Amniotic epithelial cell (primary cell): ENCODE measurements around the gene MMEL1.

Experiments
- DNase-seq: peaks from one replicate; pipeline ENCODE4 v3.0.0-alpha.2; 2010; ENCODE audit warnings: low read depth

The MMEL1 gene

DNA sequence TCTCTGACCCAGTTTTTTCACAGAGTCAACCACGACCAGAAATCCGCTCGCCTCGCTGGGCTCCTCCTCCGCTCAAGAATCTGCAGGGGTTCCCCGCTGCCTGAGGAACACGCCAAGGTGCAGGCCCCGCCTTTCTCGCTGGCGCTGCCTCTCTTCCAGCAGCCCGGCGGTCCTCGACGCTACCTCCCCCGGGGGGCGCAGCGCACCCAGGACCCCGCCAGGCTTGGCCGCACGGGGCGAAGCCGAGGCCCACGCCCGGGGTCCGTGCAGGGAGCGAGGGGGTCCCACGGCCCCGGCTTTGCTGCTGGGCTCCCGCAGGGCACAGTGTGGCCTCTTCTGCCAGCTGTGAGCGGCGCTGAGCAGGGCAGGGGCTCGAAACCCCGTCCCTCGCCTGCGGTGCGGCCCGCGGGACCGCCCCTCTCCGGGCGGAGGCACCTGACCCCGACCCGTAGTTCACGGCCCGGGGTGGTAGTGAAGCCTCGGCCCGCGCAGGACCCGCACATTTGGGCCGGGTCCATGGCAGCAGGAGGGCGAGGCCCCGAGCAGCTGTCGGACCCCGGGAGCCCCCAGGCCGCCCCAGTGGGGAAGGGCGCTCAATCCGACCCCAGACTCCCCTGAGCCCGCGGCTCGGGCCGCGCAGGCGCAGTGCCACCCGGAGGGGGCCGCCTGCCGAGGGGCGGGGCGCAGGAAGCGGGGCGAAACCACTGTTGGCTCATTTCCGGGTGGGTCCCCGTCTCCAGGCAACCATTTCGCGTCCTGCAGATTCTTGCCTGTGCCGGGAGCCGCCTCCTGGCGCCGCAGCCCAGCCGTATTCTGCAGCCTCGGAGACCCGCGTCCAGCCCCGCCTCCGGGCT lies 10.0 kb upstream of the MMEL1 start:
- peak; percentile 81 for DNase-seq

DNA sequence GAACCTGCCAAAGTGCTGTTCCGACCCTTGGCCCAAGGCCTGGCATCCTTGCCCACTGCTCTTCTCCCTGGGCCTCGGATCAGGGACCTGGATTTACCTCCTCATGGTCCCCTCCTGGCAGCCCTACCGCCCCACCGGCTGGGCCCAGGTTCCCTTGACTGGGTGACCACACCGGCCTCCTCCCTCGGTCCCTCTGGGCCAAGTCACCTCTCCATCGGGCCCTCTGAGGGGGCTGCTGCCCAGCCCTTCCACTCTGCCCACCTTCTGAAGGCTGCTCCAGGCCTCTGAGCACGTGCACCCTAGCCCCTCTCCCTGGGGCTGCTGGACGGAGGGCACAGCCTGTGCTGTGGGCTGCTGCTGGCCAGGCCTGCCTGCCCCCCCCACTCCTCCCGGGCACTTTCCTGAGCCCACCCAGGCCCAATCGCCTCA lies 9.3 kb upstream of the MMEL1 start:
- DNase-seq = no peak

DNA sequence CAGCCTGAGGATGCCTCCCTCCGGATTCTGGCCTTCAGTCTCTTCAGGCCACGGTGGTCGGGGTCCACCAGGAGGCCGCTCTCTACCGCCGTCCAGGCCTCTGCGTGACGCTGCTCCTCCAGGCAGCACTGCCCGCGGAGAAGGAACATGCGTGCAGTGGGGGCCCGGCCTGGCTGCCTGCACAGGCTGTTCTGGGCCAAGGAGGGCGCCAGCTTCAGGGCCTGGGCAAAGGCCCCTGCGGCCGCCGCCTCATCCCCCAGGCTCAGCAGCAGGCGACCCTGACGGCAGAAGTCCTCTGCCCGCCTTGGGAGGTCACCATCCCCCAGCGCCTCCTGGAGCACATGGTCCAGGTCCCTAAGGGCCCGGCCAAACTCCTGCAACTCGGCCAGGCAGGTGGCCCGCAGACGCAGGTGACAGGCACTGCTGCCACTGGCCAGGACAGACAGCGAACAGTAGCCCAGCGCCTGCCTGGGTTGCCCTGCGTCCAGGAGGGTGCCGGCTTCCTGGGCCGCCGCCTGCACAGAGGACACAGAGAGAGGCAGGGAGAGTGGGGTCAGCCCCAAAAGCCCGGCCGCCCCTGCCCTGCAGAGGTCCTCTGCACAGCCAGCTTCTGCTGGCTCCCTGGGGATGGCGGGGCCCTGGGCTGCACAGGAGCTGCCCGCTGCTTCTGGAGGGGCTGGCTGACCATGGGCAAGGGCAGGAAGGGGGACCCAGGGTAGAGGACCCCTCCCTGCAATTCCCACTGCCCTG lies 8.7 kb upstream of the MMEL1 start:
- DNase-seq = no peak

DNA sequence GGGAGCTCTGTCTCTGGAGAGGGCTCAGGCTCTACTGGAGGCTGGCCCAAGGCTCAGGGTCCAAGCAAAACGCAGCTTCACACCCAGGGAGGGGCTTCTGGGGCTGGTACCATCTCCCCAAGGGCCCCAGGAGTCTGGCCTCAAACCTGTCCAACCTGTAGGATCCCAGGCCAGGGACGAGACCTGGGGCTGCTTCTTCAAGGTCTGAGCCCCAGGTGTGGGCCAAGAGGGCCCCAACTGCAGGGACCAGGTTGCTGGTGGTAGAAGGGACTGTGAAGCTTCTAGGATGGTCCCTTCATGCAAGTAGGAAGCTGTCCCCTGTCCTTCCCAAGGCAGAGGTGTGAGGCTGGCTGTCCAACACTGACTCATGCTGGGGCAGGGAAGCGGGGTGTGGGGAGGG lies 7.8 kb upstream of the MMEL1 start:
- DNase-seq = no peak

DNA sequence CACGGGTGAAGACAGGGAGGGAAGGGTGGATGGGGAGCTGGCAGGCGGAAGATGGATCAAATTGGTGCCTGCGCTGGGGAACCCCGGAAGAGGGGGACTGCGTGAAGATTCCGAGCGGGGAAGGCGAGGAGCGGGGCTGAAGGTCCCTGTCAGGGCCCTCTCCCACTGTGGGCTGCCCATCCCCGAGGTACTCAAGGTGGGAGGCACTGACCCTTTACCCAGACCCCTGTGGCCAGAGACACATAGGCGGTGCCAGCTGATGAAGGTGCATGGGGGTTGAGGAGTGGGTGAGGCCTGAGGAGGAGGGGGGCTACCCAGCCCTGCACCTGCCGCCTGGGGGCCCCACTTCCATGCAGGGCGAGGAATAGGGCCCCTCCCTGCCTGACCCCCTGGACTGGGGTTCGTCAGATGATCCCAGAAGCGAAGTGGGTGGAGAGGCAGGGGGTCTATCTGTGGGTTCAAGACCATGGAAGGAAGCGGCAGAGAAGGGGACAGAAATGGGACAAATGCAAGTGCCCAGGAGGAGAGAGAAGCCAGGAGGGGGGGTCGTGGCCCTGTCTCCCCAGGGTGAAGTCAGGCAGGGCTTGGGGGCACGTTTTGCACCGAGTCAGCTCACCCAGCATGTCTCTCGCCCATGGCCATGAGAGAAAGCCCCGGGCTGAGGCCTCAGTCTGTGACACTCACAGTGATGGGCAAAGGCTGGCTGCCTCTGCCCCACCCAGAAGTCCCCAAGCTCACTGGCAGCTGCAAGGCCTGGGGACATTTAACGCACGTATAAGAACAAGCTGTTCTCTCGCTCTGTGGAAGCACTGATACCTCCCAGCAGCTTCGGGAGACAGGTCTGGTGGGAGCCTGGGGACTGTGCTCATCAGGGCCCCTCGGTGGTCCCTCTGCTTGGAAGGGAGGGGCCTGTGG lies 7.0 kb upstream of the MMEL1 start:
- DNase-seq = no peak

DNA sequence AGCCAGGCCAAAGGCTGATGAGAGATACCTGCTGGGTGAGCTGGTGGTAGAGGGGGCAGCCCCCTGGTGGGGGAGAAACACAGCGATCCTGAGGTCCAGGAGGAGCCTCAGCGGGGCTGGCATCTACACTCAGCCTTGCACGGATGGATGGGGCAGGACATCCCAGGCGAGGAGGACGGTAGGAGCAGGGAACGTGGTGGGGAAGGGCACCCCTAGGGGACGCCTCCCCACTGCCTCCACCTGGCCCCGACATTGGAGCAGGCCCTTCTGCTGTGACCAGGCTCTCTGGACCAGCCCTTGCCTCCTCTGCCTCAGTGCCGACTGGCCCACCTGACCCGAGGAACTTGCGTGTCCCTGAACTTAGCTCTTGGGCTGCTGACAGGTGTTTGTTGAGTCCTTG lies 6.4 kb upstream of the MMEL1 start:
- DNase-seq = no peak

DNA sequence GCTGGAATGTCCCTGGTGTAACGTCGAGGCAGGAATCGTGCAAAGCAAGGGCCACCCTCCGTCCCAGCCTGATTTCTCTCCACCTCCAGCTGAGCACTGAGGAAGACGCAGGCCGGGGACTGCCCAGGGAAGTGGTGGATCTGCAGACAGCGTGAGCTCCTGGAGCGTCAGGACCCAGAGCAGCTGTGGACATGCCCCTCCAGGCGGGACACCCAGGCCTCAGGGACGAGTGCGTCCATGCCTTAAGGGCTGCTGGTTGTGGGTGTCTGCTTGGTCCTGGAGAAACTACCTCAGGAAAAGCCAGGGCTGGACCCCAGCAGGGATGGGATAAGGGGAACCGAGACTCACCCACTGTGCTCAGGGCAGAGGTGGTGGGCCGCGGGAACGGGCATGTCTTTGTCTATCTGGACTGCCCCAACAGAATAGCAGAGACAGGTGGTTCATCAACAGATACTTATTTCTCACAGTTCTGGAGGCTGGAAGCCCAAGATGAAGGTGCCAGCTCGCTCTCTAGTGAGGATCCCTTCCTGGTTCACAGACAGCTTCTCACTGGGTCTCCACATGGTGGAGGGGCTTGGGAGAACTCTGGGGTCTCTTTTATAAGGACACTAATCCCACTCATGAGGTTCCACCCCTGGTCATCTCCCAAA lies 5.8 kb upstream of the MMEL1 start:
- DNase-seq = no peak

DNA sequence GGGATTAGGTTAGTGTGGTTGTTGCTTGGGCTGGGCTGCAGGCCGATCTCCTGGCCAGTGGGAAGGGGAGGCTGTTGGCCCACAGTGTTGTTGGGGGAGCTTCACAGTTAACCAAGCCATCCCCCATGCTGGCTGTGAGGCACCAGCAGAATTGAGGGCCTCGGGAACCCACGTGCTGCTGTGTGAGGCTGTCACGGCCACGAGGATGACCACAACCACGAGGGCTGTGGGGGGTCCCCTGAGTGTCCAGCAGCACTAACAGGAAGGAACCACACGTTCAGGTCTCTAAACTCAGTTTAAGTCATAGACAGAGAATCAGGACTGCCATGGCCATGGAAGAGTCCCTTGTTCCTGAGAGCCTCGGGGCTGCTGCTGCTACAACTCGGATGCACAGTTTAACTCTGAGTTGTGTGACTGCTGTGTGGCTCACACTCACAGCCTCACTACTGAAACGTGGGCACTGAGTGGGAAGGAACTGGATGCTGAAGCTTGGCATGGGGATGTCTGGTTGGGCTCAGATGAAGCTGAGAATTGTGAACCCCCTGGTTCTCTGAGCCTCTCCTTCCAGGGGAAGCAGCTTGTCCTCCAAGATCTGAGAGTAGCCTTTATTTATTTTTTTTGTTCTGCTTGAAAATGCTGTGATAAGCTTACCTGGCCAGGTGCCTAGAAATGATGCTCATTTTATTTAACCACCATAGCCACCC lies 4.8 kb upstream of the MMEL1 start:
- no peak for DNase-seq

DNA sequence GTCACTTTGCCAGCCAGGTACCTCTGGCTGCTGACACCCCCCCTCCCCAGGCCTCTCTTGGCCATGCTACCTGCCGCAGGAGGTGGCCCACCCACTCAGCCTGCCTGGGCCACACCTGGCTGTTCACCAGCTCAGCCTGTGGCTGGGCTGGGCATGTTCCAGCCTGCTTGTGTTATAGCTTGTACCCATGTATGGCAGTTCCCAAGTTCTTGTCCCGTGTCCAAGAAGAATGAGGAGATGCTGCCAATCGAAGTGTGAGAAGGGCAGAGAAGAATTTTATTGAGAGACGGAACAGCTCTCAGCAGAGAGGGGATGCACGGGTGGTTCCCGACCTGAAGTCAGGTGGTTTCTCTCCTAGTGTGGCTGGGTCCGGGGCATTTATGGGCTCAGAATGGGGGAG lies 3.9 kb upstream of the MMEL1 start:
- DNase-seq = peak; percentile 8

DNA sequence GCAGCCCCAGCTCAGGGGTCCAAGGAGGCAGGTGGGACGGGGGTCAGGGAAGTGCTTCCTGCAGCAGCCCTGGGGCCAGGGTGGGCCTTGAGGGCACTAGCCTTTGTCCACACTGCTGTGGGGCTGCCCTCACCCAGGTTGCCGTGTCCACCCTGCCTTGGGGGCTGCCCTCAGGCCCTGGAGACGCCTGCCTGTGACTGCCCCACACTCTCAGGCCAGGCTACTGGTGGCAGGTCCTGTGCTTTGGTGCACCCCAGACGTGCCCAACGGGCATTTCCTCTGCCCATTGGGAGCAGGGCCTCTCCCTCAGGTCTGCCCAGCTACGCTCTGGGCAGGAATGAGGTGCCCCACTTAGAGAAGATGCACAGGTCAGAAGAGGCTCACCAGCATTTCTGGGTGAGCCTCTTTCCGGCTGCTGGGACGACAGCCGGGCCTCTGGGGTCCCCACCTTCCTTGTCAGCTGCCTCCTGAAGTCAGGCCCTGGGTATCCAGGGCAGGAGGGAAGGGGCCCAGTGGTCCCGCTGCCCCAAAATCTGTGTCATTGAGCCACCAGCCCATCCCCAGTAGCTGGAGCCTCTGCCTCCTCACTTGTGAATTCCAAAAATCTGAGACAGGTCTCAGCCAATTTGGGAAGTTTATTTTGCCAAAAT lies 2.7 kb upstream of the MMEL1 start:
- no peak for DNase-seq

DNA sequence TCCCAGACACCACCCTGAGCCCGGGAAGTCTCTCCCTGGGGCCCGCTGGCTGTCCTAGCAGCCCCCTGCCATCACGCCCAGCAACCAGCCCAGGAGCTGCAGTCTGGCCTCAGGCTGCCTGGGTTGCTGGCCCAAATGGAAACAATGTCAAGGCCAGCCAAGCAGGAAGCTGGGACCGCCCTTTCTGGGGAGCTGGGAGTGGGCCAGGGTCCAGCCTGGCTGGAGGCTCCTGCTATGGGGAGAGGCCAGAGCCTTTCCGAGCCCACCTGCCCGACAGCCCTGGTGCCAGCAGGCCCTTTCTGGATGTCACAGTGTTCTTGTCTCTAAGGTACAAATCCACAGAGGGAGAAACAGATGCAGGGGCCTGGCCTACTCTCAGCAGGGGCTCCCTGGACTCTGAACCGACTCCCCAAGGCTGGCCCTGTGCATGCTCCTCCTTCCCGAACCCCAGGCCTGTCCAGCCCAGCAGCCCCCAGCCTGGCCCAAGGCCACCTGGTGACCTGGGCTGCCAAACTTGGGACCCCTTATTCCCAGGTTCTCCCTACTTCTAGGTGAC lies 1.2 kb upstream of the MMEL1 start:
- DNase-seq = no peak

DNA sequence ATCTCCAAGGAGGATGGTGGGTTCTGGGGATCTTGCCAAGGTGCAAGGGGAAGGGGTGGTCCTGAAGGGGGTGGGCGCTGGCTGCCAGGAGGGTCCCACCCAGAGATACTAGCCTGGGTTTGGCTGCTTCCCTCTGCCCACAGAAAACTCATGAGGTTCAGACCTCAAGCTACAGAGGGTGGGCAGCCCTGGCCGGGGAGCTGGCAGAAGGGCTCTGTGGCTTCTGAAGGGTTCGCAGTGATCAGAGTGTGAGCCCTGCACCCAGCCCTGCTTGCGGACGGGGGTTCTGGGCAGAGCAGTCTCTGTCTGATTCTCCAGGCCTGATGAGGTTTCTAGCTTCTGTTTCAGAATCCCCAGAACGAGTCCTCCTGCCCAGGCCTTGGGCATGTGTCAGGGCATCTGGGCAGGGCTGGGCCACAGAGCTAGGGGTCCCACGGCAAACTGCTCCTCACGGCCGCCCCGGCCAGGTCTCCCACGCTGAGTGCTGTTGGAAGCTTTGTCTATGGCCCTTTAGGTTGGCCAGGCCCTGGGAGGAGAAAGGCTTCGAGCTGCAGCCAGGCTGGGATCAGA lies 635 bp upstream of the MMEL1 start:
- DNase-seq = no peak

DNA sequence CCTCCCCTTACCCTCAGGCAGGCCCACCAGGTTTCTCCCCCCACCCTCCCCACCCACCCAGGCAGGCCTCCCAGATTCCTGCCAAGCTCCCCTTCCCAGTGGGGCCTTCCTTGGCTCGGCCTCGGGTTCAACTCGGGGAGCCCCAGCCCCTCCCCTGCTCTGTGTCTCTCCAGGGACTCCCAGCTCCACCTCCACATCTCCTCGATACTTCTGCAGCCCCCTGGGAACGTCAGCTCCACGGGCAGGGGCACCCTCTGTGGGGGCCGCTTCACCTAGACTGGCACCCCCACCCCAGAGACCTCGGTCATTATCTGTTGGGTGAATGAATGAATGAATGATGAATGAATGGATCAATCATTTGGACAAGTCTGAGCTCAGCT lies 775 bp downstream of the MMEL1 start:
- no peak for DNase-seq

DNA sequence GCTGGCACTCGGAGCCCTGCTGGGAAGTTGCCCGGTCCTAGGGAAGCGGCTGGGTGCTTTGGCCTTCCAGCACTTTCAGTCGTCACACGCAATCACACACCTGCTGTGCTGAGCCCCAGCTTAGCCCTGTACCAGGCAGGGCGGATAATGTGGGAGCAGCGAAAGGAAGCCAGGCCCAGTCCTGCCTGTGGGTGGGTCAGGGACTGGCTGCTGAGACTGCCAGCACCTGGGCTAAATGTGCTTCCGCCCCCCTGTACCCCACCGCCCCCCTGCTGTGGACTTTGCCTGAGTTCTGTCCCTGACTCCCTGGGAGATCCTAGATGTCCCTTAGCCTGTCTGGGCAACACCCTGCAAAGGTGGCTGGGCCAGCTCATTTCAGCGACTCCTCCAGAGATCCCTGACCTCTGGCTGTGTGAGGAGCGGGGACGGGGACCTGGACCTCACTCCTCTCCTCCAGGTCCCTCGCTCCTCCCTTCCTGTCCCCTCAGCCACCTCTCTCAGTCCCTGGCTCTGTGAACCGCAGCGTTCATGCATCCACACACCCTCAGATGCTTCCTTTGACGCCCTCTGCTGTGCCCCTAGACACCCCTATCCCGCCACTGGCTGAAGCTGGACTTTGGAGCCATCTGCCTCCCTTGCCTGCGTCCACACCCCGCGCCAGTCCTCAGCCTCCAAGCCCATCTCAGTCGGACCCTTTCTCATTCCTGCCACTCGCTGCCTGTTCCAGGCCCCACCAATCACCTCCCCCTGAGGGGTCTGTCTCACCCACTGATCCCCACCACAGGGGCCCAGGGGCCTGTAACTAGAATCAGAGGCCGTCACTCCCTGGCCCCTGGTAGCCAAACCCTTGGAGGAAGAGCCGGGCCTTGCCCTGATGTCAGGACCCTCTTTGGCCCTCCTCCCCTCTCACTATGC lies 1.4 kb downstream of the MMEL1 start:
- DNase-seq = no peak

DNA sequence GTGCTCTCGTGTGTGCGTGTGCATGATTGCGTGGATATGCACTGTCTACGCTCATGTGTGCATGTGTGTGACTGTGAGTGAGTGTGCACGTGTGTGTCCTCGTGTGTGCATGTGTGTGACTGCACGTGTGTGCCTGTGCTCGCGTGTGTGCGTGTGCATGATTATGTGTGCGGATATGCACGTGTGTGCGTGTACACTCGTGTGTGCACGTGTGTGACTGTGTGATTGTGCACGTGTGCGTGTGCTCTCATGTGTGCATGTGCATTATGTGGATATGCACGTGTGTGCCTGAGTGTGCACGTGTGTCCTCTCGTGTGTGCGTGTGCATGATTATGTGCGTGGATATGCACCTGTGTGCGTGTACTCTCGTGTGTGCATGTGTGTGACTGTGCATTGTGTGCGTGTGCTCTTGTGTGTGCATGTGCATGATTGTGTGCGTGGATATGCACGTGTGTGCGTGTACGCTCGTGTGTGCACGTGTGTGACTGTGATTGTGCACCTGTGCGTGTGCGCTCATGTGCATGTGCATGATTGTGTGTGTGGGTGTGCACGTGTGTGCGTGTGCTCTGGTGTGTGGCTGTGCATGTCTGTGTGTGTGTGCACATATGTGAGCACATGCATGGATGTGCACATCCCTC lies 2.2 kb downstream of the MMEL1 start:
- no peak for DNase-seq

DNA sequence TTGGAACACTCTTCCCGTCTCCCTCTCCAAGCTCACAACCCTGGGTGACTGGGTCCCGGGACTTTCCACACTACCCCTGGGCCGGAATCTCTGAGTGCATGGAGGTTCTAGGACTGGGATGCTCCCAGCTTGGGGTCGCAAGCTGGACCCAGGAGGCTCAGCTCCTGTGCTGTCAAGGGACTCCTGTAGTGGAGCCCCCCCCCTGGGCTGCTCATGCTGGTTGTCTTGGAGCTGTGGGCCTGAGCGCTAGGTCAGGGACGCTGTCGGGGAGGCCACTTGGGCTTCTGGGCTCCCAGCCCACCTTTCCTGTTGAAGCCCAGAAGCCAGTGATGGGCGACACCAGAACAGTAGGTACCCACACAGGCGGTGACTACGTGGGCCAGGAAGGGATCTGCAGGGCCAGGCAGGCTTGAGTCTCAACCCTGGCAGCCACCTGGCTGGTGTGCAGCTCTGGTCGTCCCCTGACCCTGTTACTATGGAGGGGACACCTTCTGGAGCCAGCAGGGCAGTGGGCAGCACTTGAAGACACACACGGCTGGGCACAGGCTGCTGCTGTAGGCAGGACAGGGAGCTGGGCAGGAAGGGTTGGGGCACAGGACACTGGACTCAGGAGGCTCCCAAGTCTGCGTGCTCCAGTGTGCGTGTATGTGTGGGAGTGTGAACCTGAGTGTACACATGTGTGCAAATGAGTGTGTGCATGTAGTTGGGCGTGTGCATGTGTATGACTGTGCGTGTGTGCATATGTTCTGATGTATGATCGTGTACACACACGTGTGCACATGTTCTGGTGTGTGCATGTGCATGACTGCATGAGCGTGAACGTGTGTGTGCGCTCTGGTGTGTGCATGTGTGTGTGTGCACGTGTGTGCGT lies 3.0 kb downstream of the MMEL1 start:
- no peak for DNase-seq

DNA sequence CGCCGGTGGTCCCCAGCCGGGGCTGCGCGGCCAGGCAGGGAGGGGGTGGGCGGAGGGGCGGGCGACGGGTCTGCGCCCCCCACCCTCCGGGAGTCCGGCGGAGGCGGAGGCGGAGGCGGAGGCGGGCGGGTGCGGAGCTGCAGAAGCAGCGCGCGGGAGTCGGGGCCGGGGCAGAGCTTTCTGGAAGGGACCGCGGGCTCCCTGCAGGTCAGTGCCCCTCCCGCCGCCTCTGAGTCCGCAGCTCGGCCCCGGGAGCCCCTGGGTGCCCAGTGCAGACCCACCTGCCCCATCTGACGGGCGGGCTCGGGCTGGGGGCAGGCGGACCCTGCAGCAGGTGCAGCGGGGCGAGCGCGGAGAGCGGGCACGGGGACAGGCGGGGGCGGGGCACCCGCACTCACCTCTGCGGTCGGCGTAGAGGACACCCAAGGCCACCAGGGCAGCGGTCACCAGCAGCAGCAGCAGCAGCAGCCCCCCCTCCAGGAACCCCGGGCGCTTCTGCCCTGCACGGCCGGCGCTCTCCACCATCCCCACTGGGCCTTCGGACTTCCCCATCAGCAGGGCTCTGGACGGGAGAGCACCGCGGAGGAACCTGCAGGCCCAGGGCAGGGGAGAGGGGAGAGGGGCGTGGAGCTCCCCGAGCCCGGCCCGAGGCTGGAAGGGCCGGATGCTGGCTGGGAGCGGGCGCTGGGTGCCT lies 3.7 kb downstream of the MMEL1 start:
- no peak for DNase-seq
